ENCODE measurements around the gene SFTA2.

The SFTA2 gene

DNA sequence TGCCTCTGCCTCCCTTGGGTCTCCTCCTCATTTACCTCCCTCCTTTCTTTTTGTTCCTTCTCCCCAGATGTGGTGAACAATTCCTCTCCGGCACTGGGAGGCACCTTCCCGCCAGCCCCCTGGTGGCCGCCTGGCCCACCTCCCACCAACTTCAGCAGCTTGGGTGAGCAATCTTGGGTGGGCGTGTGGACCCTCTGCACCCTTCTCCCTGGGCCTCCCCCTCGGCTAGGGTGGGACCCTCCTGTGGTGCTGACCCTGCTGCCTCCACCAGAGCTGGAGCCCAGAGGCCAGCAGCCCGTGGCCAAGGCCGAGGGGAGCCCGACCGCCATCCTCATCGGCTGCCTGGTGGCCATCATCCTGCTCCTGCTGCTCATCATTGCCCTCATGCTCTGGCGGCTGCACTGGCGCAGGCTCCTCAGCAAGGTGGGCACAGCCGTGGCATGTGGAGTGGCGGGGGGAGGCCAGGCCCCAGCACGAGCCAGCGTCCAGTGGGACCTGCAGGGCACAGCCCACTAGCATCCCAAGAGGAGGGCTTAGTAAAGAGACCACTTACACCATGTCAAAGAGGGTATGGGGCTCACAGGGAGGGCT, 38.9 kb downstream of the SFTA2 start:
- in situ Hi-C loops (cut with HindIII; ENCODE audit: low sequenced_read_pairs), result loop anchor here (25.0 kb wide), 1 partner anchor 156 kb away; the partner anchor contains the start of genes FLOT1 and IER3

DNA sequence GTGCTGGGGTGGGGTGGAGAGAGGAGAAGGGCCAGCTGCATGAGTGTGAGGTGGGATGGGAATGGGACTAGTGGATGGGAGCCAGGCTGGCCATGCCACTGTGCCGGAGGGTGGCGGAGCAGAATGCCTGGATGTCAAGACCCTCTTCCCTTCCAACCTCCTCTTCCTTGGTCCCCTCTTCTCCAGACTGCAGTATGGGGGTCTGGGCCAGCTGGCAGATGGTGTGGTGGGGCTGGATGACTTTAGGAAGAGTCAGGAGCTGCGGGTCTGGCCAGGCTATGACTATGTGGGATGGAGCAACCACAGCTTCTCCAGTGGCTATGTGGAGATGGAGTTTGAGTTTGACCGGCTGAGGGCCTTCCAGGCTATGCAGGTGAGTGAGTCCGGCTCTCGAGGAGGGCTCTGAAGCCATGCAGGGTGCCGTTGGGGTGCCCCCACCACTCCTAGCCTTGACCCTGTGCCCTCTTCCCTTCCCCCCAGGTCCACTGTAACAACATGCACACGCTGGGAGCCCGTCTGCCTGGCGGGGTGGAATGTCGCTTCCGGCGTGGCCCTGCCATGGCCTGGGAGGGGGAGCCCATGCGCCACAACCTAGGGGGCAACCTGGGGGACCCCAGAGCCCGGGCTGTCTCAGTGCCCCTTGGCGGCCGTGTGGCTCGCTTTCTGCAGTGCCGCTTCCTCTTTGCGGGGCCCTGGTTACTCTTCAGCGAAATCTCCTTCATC, 40.0 kb downstream of the SFTA2 start:
- in situ Hi-C loops (cut with HindIII; ENCODE audit: low sequenced_read_pairs), result loop anchor here (25.0 kb wide), 1 partner anchor 155 kb away; the partner anchor contains the start of genes FLOT1 and IER3

DNA sequence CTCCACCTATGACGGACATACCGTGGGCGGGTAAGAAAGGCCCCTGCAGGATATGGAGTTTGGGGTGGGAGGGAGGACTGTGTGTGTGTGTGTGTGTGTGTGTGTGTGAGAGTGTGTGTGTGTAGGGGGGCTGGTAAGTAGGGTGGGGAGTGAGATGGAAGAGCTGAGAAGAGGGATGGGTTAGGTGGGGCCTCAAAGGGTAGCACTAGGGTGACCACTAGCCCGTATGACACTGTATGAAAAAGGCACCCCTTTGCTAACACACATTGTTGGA, 40.6 kb downstream of the SFTA2 start:
- in situ Hi-C loops (cut with HindIII; ENCODE audit: low sequenced_read_pairs), result loop anchor here (25.0 kb wide), 1 partner anchor 154 kb away; the partner anchor contains the start of genes FLOT1 and IER3

DNA sequence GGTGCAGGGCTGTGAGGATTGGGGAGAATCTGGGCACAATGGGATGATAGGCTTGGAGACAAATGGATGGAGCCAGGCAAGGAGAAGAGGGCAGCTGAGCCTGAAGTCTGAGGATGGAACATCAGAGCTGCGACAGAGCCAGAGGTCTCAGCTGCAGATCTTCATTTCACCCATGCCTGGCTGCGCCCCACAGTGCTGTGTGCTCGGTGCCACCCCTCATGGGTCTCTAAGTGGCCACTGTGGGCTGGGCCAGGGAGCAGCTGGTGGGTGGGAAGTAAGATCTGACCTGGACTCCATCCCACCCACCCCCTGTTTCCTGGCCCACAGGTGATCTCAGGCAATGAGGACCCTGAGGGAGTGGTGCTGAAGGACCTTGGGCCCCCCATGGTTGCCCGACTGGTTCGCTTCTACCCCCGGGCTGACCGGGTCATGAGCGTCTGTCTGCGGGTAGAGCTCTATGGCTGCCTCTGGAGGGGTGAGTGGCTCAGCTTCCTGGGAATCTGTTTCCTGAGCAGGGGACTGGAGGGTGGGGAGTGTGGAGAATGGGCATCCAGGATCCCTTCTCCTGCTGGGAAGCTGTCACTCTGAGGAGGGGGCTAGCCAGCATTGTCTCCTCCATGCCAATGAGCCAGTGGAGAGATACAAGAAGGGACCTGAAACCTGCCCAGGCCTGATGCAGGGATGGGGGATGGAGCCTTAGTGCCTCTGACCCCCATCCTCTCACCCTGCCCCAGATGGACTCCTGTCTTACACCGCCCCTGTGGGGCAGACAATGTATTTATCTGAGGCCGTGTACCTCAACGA, 41.1 kb downstream of the SFTA2 start:
- in situ Hi-C loops (cut with HindIII; ENCODE audit: low sequenced_read_pairs), result loop anchor here (25.0 kb wide), 1 partner anchor 154 kb away; the partner anchor contains the start of genes FLOT1 and IER3

DNA sequence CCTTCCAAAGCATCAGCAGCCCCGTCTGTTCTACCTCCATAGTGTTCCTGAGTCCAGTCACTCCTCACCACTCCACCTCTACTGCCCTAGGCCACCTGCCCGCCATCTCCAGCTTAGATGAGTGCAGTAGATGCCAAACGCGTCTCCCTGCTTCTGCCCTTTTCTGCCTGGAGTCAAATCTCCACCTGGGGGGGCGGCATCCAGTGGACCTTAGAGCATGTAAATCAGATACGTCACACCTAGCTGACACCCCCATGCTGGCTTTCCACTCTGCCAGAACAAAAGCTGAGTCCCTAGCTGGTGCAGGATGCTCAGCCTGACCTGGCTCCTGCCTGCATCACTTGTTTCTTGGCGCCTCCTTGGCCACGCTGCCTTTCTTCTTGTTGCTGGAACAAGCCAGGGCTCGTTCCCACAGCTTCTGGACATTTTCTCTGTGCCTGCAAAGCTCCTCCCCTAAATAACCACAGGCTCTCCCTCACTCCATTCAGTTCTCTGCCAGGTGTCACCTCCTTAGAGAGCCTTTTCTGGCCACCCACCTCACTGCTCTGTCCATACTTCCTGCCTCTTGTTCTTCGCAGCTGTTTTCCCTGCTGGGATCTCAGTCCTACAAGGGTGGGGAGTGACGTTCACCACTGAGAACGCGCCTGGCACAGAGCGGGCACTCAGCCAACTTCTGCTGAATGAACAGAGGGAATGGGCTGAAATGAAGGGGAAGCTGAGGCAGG, 41.9 kb downstream of the SFTA2 start:
- in situ Hi-C loops (cut with HindIII; ENCODE audit: low sequenced_read_pairs), result loop anchor here (25.0 kb wide), 1 partner anchor 153 kb away; the partner anchor contains the start of genes FLOT1 and IER3

DNA sequence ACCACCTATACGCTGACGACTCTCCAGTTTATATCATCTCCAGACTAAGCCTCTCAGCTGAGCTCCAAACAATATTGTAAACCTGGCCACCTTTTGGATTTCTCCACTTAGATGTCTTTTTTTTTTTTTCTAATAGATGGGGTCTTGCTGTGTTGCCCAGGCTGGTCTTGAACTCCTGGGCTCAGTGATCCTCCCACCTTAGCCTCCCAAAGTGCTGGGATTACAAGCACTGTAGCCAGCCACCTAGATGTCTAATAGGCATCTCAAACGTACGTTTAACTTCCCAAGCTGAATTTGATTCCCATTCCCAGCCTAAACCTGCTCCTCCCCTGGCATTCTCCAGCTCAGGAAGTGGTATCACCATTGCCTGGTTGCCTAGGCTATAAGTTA, 42.5 kb downstream of the SFTA2 start:
- in situ Hi-C loops (cut with HindIII; ENCODE audit: low sequenced_read_pairs), result loop anchor here (25.0 kb wide), 1 partner anchor 152 kb away; the partner anchor contains the start of genes FLOT1 and IER3

DNA sequence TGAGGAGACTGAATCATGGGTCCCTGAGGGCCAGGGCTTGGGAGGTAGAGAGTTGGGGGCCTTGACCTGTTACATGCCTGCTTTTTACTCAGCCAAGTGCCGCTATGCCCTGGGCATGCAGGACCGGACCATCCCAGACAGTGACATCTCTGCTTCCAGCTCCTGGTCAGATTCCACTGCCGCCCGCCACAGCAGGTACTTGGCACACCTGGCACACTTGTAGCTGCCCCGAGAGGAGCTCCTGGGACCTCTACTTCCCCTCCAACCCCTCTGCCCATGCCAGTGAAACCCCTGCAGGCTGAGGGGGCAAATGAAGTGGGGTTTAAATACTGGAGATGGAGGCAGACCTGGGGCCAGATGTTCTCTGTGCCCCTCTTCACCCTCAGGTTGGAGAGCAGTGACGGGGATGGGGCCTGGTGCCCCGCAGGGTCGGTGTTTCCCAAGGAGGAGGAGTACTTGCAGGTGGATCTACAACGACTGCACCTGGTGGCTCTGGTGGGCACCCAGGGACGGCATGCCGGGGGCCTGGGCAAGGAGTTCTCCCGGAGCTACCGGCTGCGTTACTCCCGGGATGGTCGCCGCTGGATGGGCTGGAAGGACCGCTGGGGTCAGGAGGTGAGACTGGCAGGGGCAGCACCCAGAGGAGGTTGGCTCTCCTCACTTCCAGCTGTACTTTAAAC, 43.0 kb downstream of the SFTA2 start:
- in situ Hi-C loops (cut with HindIII; ENCODE audit: low sequenced_read_pairs), result loop anchor here (25.0 kb wide), 1 partner anchor 152 kb away; the partner anchor contains the start of genes FLOT1 and IER3

DNA sequence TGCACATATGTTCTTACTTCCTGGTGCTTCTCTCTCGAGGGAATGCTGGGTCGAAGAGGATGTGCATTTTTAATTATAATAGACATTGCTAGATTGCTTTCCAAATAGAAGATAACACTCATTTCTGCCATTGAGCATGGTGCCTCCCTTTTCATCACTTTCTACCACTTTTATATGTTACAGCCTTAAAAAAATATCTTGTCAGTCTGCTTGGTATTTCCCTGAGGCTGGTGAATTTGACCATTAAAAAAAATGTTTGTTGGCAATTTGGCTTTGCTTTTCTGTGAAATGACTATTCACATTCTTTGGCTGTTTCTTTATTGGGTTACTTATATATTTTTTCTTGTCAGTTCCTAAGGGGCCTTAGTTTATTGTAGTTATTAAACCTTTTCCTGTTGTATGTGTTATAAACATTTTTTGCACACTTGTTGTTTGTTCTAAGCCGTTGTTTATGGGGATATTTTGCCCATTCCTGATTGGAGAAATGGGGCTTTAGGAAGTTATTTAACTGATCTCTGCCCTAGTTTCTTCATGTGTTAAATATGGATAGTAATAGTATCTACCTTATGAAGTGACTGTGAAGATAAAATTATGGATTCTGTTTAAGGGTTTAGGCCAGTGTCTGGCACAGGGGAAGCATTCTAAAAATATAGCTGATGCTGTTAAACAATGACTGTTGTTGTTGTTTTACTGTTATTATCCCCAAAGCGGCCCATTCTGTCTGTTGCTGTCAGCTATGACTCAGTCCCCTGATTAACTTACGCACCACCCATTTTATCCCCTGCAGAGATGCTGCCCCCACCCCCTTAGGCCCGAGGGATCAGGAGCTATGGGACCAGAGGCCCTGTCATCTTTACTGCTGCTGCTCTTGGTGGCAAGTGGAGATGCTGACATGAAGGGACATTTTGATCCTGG, 43.8 kb downstream of the SFTA2 start:
- in situ Hi-C loops (cut with HindIII; ENCODE audit: low sequenced_read_pairs), result loop anchor here (25.0 kb wide), 1 partner anchor 151 kb away; the partner anchor contains the start of genes FLOT1 and IER3

DNA sequence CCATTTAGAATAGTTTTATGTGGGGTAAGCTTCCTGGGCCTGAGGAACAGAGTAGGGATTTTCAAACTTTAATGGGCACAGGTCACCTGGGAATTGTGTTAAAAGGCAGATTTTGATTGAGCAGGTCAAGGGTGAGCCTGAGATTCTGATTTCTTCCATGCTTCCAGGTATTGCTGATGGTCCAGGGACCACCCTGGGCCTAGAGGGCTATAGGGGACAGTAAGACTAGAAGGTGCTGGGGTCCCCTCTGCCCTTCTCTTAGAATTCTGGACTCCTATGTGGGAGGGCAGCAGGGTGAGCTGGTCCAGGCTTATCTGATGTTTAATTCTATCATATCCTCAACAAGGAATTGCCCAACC, 45.1 kb downstream of the SFTA2 start:
- in situ Hi-C loops (cut with HindIII; ENCODE audit: low sequenced_read_pairs), result loop anchor here (25.0 kb wide), 1 partner anchor 150 kb away; the partner anchor contains the start of genes FLOT1 and IER3

DNA sequence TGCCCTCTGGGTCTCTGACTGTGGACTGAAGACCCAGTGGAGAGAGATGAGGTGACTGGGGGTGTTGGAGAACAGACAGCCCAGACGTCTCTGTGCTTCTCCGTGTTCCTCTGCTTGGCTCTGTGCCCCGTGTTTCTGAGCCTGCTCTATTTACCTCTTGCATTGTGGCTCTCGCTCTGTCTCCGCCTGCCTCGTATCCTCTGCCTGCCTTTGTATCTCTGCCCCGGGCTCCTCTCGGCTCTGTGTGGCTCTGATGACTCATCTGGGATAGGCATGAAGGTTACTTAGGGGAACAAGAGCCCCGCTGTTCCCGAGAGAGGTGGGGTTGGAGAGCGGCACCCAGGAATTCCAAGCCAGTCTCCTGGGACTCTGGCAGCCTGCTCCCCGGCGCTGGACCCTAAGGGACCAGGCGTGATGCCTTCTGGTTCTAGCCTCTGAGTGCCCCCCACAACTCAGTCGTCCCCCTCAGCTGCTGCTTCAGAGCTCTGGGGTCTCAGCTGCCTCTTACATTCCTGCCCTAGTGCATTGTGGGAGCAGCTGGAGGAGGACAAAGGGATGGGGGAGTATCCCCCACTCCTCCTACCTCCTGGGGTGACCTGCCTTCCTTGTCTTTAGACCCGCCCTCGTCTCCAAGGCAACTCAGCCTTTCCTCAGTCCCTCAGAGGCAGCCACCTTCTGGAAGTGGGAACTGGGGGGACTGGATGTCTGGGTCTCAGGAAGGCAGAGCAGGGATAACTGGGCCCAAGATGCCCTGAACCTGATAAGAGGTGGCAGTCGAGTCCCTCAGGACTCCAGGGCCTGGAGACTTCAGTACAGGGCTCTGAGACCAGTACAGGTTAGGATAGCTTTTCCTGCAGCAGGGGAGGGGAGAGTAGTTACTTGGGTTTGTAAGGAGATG, 45.7 kb downstream of the SFTA2 start:
- in situ Hi-C loops (cut with HindIII; ENCODE audit: low sequenced_read_pairs), result loop anchor here (25.0 kb wide), 1 partner anchor 149 kb away; the partner anchor contains the start of genes FLOT1 and IER3

DNA sequence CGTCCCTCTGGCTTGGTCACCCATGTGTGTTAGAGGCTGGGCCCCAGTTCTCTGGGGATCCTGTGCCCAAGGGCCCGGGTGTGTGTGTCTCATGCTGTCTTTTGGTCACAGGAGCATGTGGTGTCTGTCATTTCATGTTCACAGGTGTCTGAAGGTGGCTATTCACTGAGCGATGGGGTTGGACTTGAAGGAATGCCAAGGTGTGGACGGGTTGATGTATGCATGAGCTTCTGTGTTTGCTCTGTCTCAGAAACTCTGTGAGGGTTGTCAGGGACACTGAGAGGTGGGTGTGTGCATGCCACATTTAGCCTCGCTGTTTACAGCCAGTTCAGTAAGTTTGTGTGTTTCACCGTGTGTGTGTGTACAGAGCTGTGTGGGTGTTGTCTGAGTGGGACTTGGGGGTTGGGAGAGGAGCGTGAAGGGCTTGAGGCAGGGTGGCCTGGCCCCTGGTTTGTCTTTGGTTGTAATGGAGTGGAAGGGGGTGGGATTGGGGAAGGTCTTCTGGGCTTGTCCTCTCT, 46.4 kb downstream of the SFTA2 start:
- in situ Hi-C loops (cut with HindIII; ENCODE audit: low sequenced_read_pairs), result loop anchor here (25.0 kb wide), 1 partner anchor 148 kb away; the partner anchor contains the start of genes FLOT1 and IER3

DNA sequence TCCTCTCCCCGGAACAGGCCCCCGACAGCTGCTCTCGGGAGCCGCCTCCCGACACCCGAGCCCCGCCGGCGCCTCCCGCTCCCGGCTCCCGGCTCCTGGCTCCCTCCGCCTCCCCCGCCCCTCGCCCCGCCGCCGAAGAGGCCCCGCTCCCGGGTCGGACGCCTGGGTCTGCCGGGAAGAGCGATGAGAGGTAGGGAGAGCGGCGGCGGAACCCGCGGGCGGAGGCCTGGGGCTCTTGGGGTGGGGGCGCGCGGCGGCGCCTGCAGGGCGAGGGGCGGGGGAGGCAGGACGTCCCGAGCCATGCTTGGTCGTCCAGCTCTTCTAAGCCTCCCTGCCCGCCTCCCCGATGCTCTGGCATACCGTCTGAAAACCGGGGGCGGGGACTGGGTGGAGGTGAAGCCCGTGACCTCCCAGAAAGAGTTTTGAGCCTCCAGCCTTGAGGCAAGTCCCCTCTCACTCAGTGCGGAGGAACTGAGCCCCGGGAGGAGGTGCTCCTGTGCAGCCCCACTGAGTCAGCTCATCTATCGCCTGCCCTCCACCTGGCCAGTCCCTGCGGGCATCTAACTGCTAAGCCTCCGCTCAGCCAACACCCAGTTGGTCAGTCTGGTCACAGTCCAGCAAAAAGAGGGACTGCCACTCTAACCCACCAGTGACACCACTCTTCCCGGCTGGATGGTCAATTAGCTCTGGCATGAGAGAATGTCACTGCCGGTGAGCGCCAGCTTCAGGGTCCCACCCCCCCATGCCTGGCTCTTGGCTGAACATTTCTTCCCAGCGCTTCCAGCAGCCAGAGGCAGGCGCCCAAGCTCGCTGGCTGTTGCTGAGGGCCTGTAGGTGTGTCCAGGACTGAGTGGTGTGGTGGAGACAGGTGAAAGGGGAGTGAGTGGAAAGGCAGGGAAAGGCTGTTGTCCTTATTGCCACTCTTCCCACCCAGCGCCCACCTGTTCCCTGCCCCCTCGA, 47.2 kb downstream of the SFTA2 start:
- in situ Hi-C loops (cut with HindIII; ENCODE audit: low sequenced_read_pairs), result loop anchor here (25.0 kb wide), 1 partner anchor 148 kb away; the partner anchor contains the start of genes FLOT1 and IER3

DNA sequence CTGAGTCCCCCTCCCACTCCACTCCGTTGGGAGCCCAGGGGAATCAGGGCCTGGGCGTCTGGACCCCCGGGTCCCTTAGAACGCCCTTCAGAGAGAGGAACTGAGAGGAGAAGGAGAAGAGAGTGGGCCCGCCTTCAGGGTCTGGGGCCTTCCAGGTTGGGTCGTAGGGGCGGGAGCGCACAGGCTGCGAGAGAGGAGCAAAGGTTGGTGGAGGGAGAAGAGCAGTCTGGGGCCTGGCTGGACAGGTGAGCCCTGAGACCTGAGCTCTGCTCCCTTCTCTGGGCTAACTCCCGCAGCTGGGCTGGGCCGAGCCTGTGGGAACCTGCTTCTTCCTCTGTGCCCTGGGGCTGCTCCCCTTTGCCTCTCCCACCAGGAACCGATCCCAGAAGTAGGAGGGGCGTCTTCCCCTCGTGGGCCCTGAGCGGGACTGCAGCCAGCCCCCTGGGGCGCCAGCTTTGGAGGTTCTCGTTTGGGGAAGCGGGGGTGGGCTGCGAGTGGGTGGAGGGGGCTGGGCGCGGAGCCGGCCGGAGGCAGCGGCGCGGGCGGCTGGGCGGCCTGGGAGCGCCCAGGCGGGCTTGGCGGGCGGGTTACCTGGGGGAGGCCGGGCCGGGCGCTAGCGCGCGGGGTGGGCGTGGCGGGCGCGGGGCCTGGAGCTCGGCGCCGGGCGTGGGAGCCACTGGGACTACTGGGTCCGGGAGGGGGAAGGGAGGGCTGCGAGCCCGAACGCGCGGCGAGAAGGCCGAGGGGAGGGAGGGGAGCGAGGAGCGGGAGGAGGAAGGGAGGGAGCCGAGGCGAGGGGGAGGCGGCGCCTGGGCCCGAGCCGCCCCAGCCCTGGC, 48.1 kb downstream of the SFTA2 start, which contains the start of gene DDR1:
Gene DDR1, plus strand, starts transcription at position 835 of the 836 bp plus-strand sequence. CDS start 4,211 bp downstream, outside the sequence.
- in situ Hi-C loops (cut with HindIII; ENCODE audit: low sequenced_read_pairs), result loop anchor here (25.0 kb wide), 1 partner anchor 147 kb away; the partner anchor contains the start of genes FLOT1 and IER3

DNA sequence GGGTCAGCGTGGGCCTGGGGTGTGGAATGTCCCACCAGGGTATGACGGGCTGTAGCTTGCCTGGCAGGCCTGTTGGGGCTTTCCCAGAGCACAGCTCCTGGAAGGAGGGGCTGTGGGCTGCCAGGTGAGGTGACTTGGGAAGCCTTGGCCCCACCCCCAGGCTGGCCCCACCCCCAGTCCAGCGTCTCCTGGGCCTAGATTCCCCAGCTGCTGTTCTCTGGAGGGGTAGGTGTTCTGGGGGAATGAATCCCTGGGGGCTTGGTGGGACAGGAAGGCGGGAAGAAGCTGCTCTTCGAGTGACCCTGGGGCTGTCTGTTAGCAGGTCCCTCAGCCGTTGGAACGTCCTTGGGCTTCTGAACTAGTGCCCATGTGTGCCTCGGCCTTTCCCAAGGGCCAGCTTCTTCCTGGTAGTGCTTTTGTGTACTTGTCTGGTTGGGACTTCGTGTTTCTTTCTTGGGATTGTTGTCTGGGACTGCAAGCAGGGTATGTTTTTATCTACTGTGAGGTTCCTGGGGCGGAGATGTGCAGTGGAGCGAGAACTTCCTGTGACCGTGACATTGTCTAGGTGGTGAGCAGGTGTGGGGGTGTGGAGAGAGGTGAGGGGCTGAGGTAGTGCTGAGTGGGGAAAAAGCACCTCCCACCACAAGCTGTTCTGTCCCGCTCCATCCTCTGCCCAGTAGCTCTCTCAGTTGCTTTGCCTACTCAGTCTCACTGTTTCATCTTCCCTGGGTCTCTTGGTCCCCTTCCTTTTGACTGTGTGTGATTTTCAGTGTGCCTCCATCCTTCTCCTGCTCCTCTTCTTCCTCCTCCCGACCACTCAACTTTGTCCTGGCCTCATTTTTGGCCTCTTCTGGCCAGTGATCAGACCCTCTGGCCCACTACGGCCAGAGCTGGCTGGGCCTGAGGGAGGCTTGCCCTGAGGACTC, 48.9 kb downstream of the SFTA2 start:
- in situ Hi-C loops (cut with HindIII; ENCODE audit: low sequenced_read_pairs), result loop anchor here (25.0 kb wide), 1 partner anchor 146 kb away; the partner anchor contains the start of genes FLOT1 and IER3

Measured in DLD1 (cell line).